Activated CD8-positive, alpha-beta T cell treated with anti-CD3 and anti-CD28 coated beads, Interleukin-2, amount 10 ng/mL, durations not matched to agents 7 days and 5 days (primary cell): Measurements from ENCODE around the gene PIF1. TPM values are rescaled to one million over a fixed set of nuclear protein-coding genes. Genes with fewer than 3 reads are reported as not detected.
A peak's percentile ranks its signal among the peaks of the same experiment; 100 is the strongest.

Source experiments
- ATAC-seq: fragments of 150-1000 bp; cut with Tn5 transposase; one replicate; pipeline ENCODE4 v1.10.0; 2021; ENCODE audit warnings: moderate library complexity
- CTCF ChIA-PET: fragments of 350-600 bp; sonication (Branson Sonifier 250); formaldehyde crosslinking; loops from one replicate; lab custom pipeline; 2021; ENCODE audit warnings: antibody characterized with exemption; lab: Charles Lee
- POLR2A ChIA-PET: fragments of 350-600 bp; sonication (Branson Sonifier 250); formaldehyde crosslinking; loops from one replicate; lab custom pipeline; 2021; ENCODE audit warnings: antibody characterized with exemption; lab: Charles Lee
- DNase-seq: peaks from one replicate; pipeline ENCODE4 v3.0.0-alpha.2; 2020
- H3K27ac Mint-ChIP-seq: one replicate; pipeline ENCODE4 v1.8.0; 2021; ENCODE audit warnings: mild to moderate bottlenecking, mixed read lengths
- H3K27me3 Mint-ChIP-seq: one replicate; pipeline ENCODE4 v1.8.0; 2021; ENCODE audit warnings: low read depth, mixed read lengths
- H3K36me3 Mint-ChIP-seq: one replicate; pipeline ENCODE4 v1.8.0; 2021; ENCODE audit warnings: low read depth, mixed read lengths
- H3K4me1 Mint-ChIP-seq: one replicate; pipeline ENCODE4 v1.8.0; 2021; ENCODE audit warnings: low read depth, mixed read lengths
- H3K4me3 Mint-ChIP-seq: one replicate; pipeline ENCODE4 v1.8.0; 2021; ENCODE audit warnings: mild to moderate bottlenecking, mixed read lengths
- H3K9me3 Mint-ChIP-seq: one replicate; pipeline ENCODE4 v1.8.0; 2022; ENCODE audit warnings: mixed read lengths; ENCODE audit not compliant: insufficient read depth
- total RNA-seq, 2 experiments: library from RNA; stranded (reverse); gene quantifications; one replicate each; pipeline ENCODE4 v1.2.3, GENCODE V29; 2021

The PIF1 gene
- total RNA-seq, 2 experiments from 2014 or later: 69.1 to 71.1 TPM

DNA sequence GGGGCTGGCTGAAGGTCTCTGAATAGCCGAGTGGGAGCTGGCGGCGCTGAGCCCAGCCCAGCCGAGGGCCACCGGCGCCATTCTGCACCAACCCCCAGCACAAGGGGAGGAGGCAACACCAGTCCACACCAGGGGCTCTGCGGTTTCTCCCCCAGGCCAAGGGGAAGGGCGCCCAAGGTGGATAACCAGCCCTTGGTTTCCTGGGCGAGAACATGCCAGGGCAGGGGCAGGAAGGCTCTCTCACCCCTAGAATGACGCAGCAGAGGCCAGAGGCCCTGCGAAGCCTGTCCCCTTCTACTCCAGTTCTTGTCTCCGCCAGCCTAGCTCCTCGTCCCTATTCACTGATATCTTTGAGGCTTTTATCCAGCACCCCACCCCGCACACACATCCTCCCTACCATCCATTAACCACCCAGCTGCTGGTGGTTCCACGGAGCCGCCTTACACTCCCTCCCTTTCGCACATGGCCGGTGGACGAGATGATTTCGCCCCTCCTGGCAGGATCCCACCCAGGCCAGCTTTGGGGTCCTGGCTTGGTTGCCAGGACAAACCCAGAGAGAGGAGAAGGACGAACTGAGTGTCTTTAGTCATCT lies 51.3 kb downstream of the PIF1 start:
- H3K4me3 Mint-ChIP-seq: peak overlapping the region; percentile 20
- ChIA-PET POLR2A (no interaction called here), CTCF (interaction anchor here (0.6 kb wide), 1 partner anchor 62 kb away, joined by 3 read pairs; no protein-coding TSS in a partner anchor)
- no peak overlapping the region for H3K27ac Mint-ChIP-seq
- no peak for DNase-seq
- peaks cover 54% of the 10 kb centered on the region for H3K27me3 Mint-ChIP-seq
- H3K4me1 Mint-ChIP-seq: peaks cover 3% of the 10 kb centered on the region
- H3K36me3 Mint-ChIP-seq: no peaks in the 10 kb centered on the region
- ATAC-seq: no peak
- H3K9me3 Mint-ChIP-seq: no peaks in the 10 kb centered on the region

DNA sequence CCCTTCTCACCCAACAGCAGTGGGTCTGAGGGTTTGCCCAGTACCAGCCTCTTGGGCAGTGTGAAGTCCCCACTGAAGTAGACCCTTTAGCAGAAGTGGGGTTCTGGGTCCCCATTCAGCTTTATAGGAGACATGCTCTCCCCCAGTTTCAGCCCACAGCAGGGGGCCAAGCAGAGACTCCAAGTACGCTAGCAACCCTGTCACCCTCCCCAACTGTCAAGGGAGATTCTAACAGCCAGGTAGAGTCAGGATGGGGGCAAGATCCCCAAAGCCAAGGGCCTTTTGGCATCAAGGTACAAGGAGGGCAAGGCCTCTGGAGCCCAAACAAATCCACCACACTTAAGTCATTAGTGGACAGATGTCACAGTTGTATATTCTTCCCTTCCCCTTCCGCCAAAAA lies 51.8 kb downstream of the PIF1 start:
- peaks cover 49% of the 10 kb centered on the region for H3K27me3 Mint-ChIP-seq
- H3K4me3 Mint-ChIP-seq: no peak overlapping the region
- H3K4me1 Mint-ChIP-seq: peaks cover 3% of the 10 kb centered on the region
- ChIA-PET CTCF (interaction anchor here (0.6 kb wide), 1 partner anchor 63 kb away, joined by 3 read pairs; no protein-coding TSS in a partner anchor), POLR2A (no interaction called here)
- DNase-seq (no peak), ATAC-seq (no peak)
- no peaks in the 10 kb centered on the region for H3K9me3 Mint-ChIP-seq
- no peak overlapping the region for H3K27ac Mint-ChIP-seq
- no peaks in the 10 kb centered on the region for H3K36me3 Mint-ChIP-seq

DNA sequence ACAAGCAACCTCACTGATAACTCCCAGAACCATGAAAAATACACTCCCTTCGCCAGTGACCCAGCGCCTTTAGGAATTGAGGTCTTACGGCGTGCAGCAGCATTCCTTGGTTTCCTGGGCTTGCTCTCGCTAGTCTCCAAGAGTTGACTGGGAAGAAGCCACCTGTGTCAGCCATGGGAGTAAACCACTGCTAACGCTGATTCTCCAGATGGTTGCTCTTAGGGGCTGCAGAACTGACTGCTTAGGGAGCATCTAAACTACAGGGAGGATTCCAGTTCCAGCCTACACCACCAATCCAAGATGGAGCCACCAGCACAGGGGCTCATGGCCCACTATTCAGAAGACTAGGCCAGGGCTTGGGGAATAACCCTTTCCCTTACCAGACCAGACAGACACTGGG lies 52.5 kb downstream of the PIF1 start:
- Mint-ChIP-seq H3K4me3 (no peak overlapping the region), H3K27ac (no peak overlapping the region), H3K4me1 (peaks cover 4% of the 10 kb centered on the region), H3K9me3 (no peaks in the 10 kb centered on the region), H3K27me3 (peaks cover 44% of the 10 kb centered on the region), H3K36me3 (no peaks in the 10 kb centered on the region)
- POLR2A ChIA-PET: no interaction called here
- ATAC-seq (no peak), DNase-seq (no peak)
- CTCF ChIA-PET: no interaction called here

DNA sequence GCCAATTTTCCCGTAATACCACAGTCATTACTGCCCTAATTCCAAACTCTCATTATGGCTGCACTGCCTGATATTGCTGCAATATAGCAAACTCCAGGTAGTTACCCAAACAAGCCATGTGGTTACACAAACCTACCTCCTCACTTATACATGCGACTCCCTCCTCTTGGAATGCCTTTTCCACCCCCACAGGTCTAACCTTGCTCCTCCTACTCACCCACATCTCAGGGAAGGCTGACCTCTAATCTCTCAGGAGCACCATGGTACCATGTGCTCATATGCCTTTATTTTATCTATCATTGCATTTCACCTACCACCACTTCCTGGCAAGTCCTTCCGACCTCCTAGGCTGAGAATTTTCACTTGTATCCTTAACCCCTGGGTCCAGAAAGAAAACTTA lies 53.0 kb downstream of the PIF1 start:
- Mint-ChIP-seq H3K4me1 (peaks cover 6% of the 10 kb centered on the region), H3K27ac (no peak overlapping the region), H3K36me3 (no peaks in the 10 kb centered on the region), H3K27me3 (peaks cover 44% of the 10 kb centered on the region), H3K4me3 (no peak overlapping the region), H3K9me3 (no peaks in the 10 kb centered on the region)
- ChIA-PET POLR2A (no interaction called here), CTCF (no interaction called here)
- no peak for ATAC-seq
- DNase-seq: no peak

GRCh38 chr15:64770626-64771025 lies 54.8 kb downstream of the PIF1 start:
- ATAC-seq: no peak
- DNase-seq: no peak
- ChIA-PET POLR2A (no interaction called here), CTCF (interaction anchor here (1.3 kb wide), 1 partner anchor 39 kb away, joined by 3 read pairs; no protein-coding TSS in a partner anchor)
- H3K4me1 Mint-ChIP-seq: peaks cover 3% of the 10 kb centered on the region
- no peaks in the 10 kb centered on the region for H3K9me3 Mint-ChIP-seq
- H3K27me3 Mint-ChIP-seq: peaks cover 26% of the 10 kb centered on the region
- no peak overlapping the region for H3K27ac Mint-ChIP-seq
- H3K4me3 Mint-ChIP-seq: no peak overlapping the region
- no peaks in the 10 kb centered on the region for H3K36me3 Mint-ChIP-seq

GRCh38 chr15:64767203-64767602 lies 58.2 kb downstream of the PIF1 start:
- CTCF ChIA-PET: interaction anchor here (1.2 kb wide), 1 partner anchor 42 kb away, joined by 5 read pairs; no protein-coding TSS in a partner anchor
- H3K4me3 Mint-ChIP-seq: no peak overlapping the region
- POLR2A ChIA-PET: no interaction called here

DNA sequence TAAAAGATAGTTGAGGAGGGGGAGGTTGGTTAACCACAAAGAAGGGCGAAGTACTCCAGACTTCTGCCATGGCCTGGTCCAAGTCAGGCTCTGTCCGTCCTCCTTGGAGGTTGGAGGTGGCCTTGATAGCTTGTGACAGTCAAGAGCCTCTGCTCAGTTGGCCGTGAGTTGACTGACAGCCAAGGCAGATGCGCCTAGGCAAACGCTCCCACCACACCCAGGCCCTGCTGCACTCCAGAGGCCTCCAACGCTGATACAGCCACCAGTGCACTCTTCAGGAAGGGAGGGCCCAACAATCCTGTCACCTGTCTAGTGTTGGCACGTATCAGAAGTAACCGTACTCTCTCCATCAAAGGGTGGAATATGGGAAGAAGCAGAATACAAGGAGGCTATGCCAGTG lies 59.4 kb downstream of the PIF1 start:
- Mint-ChIP-seq H3K27ac (no peak overlapping the region), H3K4me1 (peaks cover 3% of the 10 kb centered on the region), H3K4me3 (no peak overlapping the region), H3K36me3 (no peaks in the 10 kb centered on the region), H3K9me3 (no peaks in the 10 kb centered on the region), H3K27me3 (no peaks in the 10 kb centered on the region)
- no peak for DNase-seq
- POLR2A ChIA-PET: no interaction called here
- CTCF ChIA-PET: interaction anchor here (1.2 kb wide), 1 partner anchor 34 kb away, joined by 3 read pairs; no protein-coding TSS in a partner anchor
- ATAC-seq: no peak

More at GRCh38 chr15:64767203-64767602, 58.2 kb downstream of the PIF1 start:
- Mint-ChIP-seq H3K27me3 (peaks cover 2% of the 10 kb centered on the region), H3K27ac (no peak overlapping the region), H3K4me1 (peaks cover 3% of the 10 kb centered on the region), H3K9me3 (no peaks in the 10 kb centered on the region), H3K36me3 (no peaks in the 10 kb centered on the region)
- DNase-seq: no peak
- no peak for ATAC-seq

Other genes with a start within 250 kb of the PIF1 start
- not detected for gene RBPMS2, start 50.1 kb downstream of the PIF1 start, total RNA-seq
- gene PLEKHO2, start 16.3 kb upstream of the PIF1 start, total RNA-seq: 10 to 100 TPM; 25.8 to 26.4 TPM
- 1 to 10 TPM; 9.1 to 9.5 TPM for gene ANKDD1A, start 86.3 kb upstream of the PIF1 start, total RNA-seq
- 10 to 100 TPM; 53.8 to 55.1 TPM for gene SPG21, start 164.3 kb upstream of the PIF1 start, total RNA-seq
- gene MTFMT, start 204.0 kb upstream of the PIF1 start, total RNA-seq: 10 to 100 TPM; 16.2 to 19.3 TPM
- not detected for gene SLC51B, start 219.7 kb upstream of the PIF1 start, total RNA-seq
- not detected for gene RASL12, start 242.3 kb upstream of the PIF1 start, total RNA-seq